HFF-Myc (cell line): ENCODE results near the gene VWA3A.

ENCODE experiments used
- DNase-seq: peaks from one replicate; pipeline ENCODE4 v3.0.0-alpha.2; 2011; ENCODE audit warnings: low read depth; ENCODE audit errors: extremely low read depth
- H3K4me3 ChIP-seq: replicated peaks from 2 replicates; pipeline ENCODE4 v1.5.1; 2011; ENCODE audit warnings: low read depth, mild to moderate bottlenecking, control low read depth, low read length
- CTCF ChIP-seq: IDR thresholded peaks from 2 replicates; pipeline ENCODE4 v1.5.1; 2012; ENCODE audit warnings: mild to moderate bottlenecking, low read depth, low read length, control low read depth; ENCODE audit errors: missing control alignments

VWA3A gene

GRCh38 chr16:22190081-22190775 is 97.9 kb downstream of the VWA3A start:
- H3K4me3 ChIP-seq: peak overlapping the region; percentile 51
- TF ChIP-seq CTCF: no peak
- no peak for DNase-seq

GRCh38 chr16:22190776-22191531 is 98.6 kb downstream of the VWA3A start:
- peak; percentile 99 for DNase-seq
- H3K4me3 ChIP-seq: peak overlapping the region; percentile 49
- TF ChIP-seq CTCF: no peak

GRCh38 chr16:22191532-22192260 is 99.4 kb downstream of the VWA3A start:
- DNase-seq: no peak

GRCh38 chr16:22192261-22193062 is 100.1 kb downstream of the VWA3A start:
- TF ChIP-seq CTCF: no peak
- H3K4me3 ChIP-seq: peak overlapping the region; percentile 49
- DNase-seq: peak; percentile 81

More at GRCh38 chr16:22191532-22192260, 99.4 kb downstream of the VWA3A start:
- TF ChIP-seq CTCF: no peak
- peak overlapping the region; percentile 49 for H3K4me3 ChIP-seq

GRCh38 chr16:22193063-22193411 is 100.7 kb downstream of the VWA3A start:
- no peak for DNase-seq
- no peak overlapping the region for H3K4me3 ChIP-seq
- no peak for TF ChIP-seq CTCF

GRCh38 chr16:22194707-22195444 is 102.5 kb downstream of the VWA3A start:
- no peak overlapping the region for H3K4me3 ChIP-seq
- no peak for TF ChIP-seq CTCF
- DNase-seq: no peak
